Measurements from ENCODE around the gene UPB1.

GRCh38 chr22:24465566-24465965 is 29.6 kb upstream of the UPB1 start:
- TF ChIP-seq EZH2 (IDR thresholded peaks at IDR 0.05) (no peak), FOXP2 (optimal IDR thresholded peaks at IDR 0.05; ENCODE audit: control extremely low read depth, extremely low read length, insufficient read depth) (no peak), POLR2AphosphoS5 (IDR thresholded peaks at IDR 0.05; ENCODE audit: borderline replicate concordance, low read depth, low read length) (no peak)

All from SK-N-MC (cell line).